ENCODE measurements around the gene CCDC157.
A peak's percentile ranks its signal among the peaks of the same experiment; 100 is the strongest.

Gene CCDC157

GRCh38 chr22:30356449-30357235 is at the start of gene CCDC157, which contains the start of gene SF3A1:
TSS of gene CCDC157 (plus strand) at chr22:30357007. CDS start at chr22:30366001, 8,994 bp downstream.
TSS of gene SF3A1 (minus strand) at chr22:30356894. CDS start at chr22:30356792, 102 bp downstream.
- DNase-seq (ENCODE audit: low spot score), result peak; percentile 88

GRCh38 chr22:30307041-30307574 is 49.7 kb upstream of the CCDC157 start:
- no peak for DNase-seq (ENCODE audit: low spot score)

- DNase-seq (ENCODE audit: low spot score), result no peak
These were observed 48.7 kb upstream of the CCDC157 start for GRCh38 chr22:30308093-30308492.

GRCh38 chr22:30308518-30309230 is 48.1 kb upstream of the CCDC157 start:
- DNase-seq (ENCODE audit: low spot score), result no peak

- DNase-seq (ENCODE audit: low spot score), result no peak
These were observed 46.7 kb upstream of the CCDC157 start for GRCh38 chr22:30309951-30310741.

GRCh38 chr22:30310881-30311771 is 45.7 kb upstream of the CCDC157 start:
- DNase-seq (ENCODE audit: low spot score), result no peak

- no peak for DNase-seq (ENCODE audit: low spot score)
These were observed 44.8 kb upstream of the CCDC157 start for GRCh38 chr22:30312053-30312452.

- DNase-seq (ENCODE audit: low spot score), result no peak
These were observed 43.1 kb upstream of the CCDC157 start for GRCh38 chr22:30313527-30314363.

GRCh38 chr22:30314915-30315314 is 41.9 kb upstream of the CCDC157 start:
- DNase-seq (ENCODE audit: low spot score), result no peak

- DNase-seq (ENCODE audit: low spot score), result no peak
These were observed 40.7 kb upstream of the CCDC157 start for GRCh38 chr22:30315962-30316576.

GRCh38 chr22:30317778-30318177 is 39.0 kb upstream of the CCDC157 start:
- no peak for DNase-seq (ENCODE audit: low spot score)

GRCh38 chr22:30318799-30319419 is 37.9 kb upstream of the CCDC157 start:
- peak; percentile 88 for DNase-seq (ENCODE audit: low spot score)

GRCh38 chr22:30320021-30320556 is 36.7 kb upstream of the CCDC157 start:
- DNase-seq (ENCODE audit: low spot score), result no peak

- no peak for DNase-seq (ENCODE audit: low spot score)
These were observed 35.3 kb upstream of the CCDC157 start for GRCh38 chr22:30321461-30321860.

- no peak for DNase-seq (ENCODE audit: low spot score)
These were observed 33.6 kb upstream of the CCDC157 start for GRCh38 chr22:30323246-30323645.

GRCh38 chr22:30324014-30324730 is 32.6 kb upstream of the CCDC157 start:
- no peak for DNase-seq (ENCODE audit: low spot score)

- peak; percentile 89 for DNase-seq (ENCODE audit: low spot score)
These were observed 31.6 kb upstream of the CCDC157 start for GRCh38 chr22:30325065-30325720.

Data from COLO829 (cell line).